Neural cell (in vitro differentiated cells): ENCODE data around the gene LHFPL6. TPM values are rescaled to one million over a fixed set of nuclear protein-coding genes. Genes with fewer than 3 reads are reported as not detected.

Experiments used
- H2AFZ ChIP-seq: fragments of 200-600, 300-800 bp; sonication (generic), shearing (Covaris generic); 2 replicates; pipeline ENCODE4 v1.6.0; 2014; ENCODE audit warnings: low read depth, mild to moderate bottlenecking, antibody characterized with exemption, low read length, moderate library complexity
- H3F3A ChIP-seq: fragments of 200-600 bp; shearing (Covaris generic); 2 replicates; pipeline ENCODE4 v1.6.1; 2016; ENCODE audit warnings: mild to moderate bottlenecking, moderate library complexity, mixed read lengths, antibody characterized with exemption, low read length; ENCODE audit not compliant: insufficient read depth, poor library complexity, severe bottlenecking
- H3K27ac ChIP-seq: fragments of 200-600, 300-800 bp; sonication (generic), shearing (Covaris generic); 2 replicates; pipeline ENCODE4 v1.5.1; 2014; ENCODE audit warnings: mild to moderate bottlenecking, low read length, moderate library complexity
- H3K27me3 ChIP-seq: fragments of 300-800, 200-600 bp; sonication (generic), shearing (Covaris generic); 2 replicates; pipeline ENCODE4 v1.6.0; 2014; ENCODE audit warnings: mild to moderate bottlenecking, low read depth, low read length, moderate library complexity; ENCODE audit not compliant: insufficient read depth
- H3K36me3 ChIP-seq: fragments of 300-800, 200-600 bp; sonication (generic), shearing (Covaris generic); 2 replicates; pipeline ENCODE4 v1.5.1; 2014; ENCODE audit warnings: mild to moderate bottlenecking, antibody characterized with exemption, low read length, moderate library complexity; ENCODE audit not compliant: insufficient read depth
- H3K4me2 ChIP-seq: fragments of 300-800, 200-600 bp; sonication (generic), shearing (Covaris generic); 2 replicates; pipeline ENCODE4 v1.6.0; 2014; ENCODE audit warnings: mild to moderate bottlenecking, low read length
- H3K4me3 ChIP-seq: fragments of 300-800, 200-600 bp; sonication (generic), shearing (Covaris generic); 2 replicates; pipeline ENCODE4 v1.5.1; 2014; ENCODE audit warnings: mild to moderate bottlenecking, low read length, moderate library complexity
- H3K79me2 ChIP-seq: fragments of 200-600 bp; shearing (Covaris generic); replicated peaks from 2 replicates; pipeline ENCODE4 v1.6.0; 2014; ENCODE audit warnings: mild to moderate bottlenecking, low read length, moderate library complexity; ENCODE audit not compliant: insufficient read depth
- H3K9ac ChIP-seq: fragments of 300-800, 200-600 bp; sonication (generic), shearing (Covaris generic); 2 replicates; pipeline ENCODE4 v1.6.1; 2016; ENCODE audit warnings: mild to moderate bottlenecking, low read length, mixed read lengths
- H3K9me2 ChIP-seq: fragments of 200-600 bp; shearing (Covaris generic); 2 replicates; pipeline ENCODE4 v1.6.1; 2016; ENCODE audit warnings: mild to moderate bottlenecking, low read length, mixed read lengths; ENCODE audit not compliant: insufficient read depth
- H3K9me3 ChIP-seq: fragments of 200-600, 300-800 bp; sonication (generic), shearing (Covaris generic); 2 replicates; pipeline ENCODE4 v1.6.1; 2016; ENCODE audit warnings: mild to moderate bottlenecking, mixed run types, low read length, moderate library complexity, mixed read lengths
- H4K20me1 ChIP-seq: fragments of 200-600 bp; shearing (Covaris generic); 2 replicates; pipeline ENCODE4 v1.6.1; 2016; ENCODE audit warnings: mild to moderate bottlenecking, mixed run types; ENCODE audit not compliant: insufficient read depth
- CTCF ChIP-seq: fragments of 450-650 bp; IDR thresholded peaks from 2 replicates; pipeline ENCODE4 v1.5.1; 2014; ENCODE audit warnings: antibody characterized with exemption, mild to moderate bottlenecking, moderate library complexity; ENCODE audit not compliant: poor library complexity, severe bottlenecking
- EP300 ChIP-seq: fragments of 450-650 bp; conservative IDR thresholded peaks from 2 replicates; pipeline ENCODE4 v1.6.1; 2014; ENCODE audit warnings: antibody characterized with exemption, mild to moderate bottlenecking, moderate library complexity; ENCODE audit not compliant: poor library complexity, severe bottlenecking
- EZH2 ChIP-seq: fragments of 200-600, 300-800 bp; shearing (Covaris generic), sonication (generic); IDR thresholded peaks from 2 replicates; pipeline ENCODE4 v1.6.1; 2014; ENCODE audit warnings: antibody characterized with exemption, low read length, borderline replicate concordance, mild to moderate bottlenecking; ENCODE audit not compliant: insufficient read depth, poor library complexity, severe bottlenecking
- MXI1 ChIP-seq: fragments of 450-650 bp; conservative IDR thresholded peaks from 2 replicates; pipeline ENCODE4 v1.6.1; 2014; ENCODE audit warnings: antibody characterized with exemption, mild to moderate bottlenecking; ENCODE audit not compliant: poor library complexity, severe bottlenecking
- POLR2AphosphoS5 ChIP-seq: IDR thresholded peaks from 2 replicates; pipeline ENCODE4 v1.6.1; 2012
- RAD21 ChIP-seq: fragments of 450-650 bp; conservative IDR thresholded peaks from 2 replicates; pipeline ENCODE4 v1.6.1; 2014; ENCODE audit warnings: antibody characterized with exemption, mild to moderate bottlenecking, moderate library complexity
- REST ChIP-seq: IDR thresholded peaks from 2 replicates; pipeline ENCODE4 v1.6.1; 2012; ENCODE audit warnings: borderline replicate concordance
- SMC3 ChIP-seq: fragments of 450-650 bp; conservative IDR thresholded peaks from 2 replicates; pipeline ENCODE4 v1.6.1; 2014; ENCODE audit warnings: antibody characterized with exemption, mild to moderate bottlenecking, moderate library complexity; ENCODE audit not compliant: poor library complexity
- TAF1 ChIP-seq: IDR thresholded peaks from 2 replicates; pipeline ENCODE4 v1.6.1; 2012; ENCODE audit warnings: low read depth
- polyA plus RNA-seq: library from polyadenylated mRNA; depleted of rRNA; stranded (reverse); fragments of >200 nt; gene quantifications from 2 replicates; pipeline ENCODE4 v1.2.3, GENCODE V29; 2014

Gene LHFPL6
- polyA plus RNA-seq, 1 donor from 2014 or later = 36.3 TPM

- H3F3A ChIP-seq = no peaks in the 10 kb centered on the region
- no peak overlapping the region for H2AFZ ChIP-seq
- no peaks in the 10 kb centered on the region for H3K79me2 ChIP-seq
- no peak overlapping the region for H3K4me3 ChIP-seq
- no peak overlapping the region for H3K9ac ChIP-seq
- TF ChIP-seq EZH2 (no peak), RAD21 (no peak), REST (no peak), EP300 (no peak), CTCF (no peak), SMC3 (no peak), POLR2AphosphoS5 (no peak)
- no peak overlapping the region for H3K27ac ChIP-seq
- H3K9me2 ChIP-seq = no peaks in the 10 kb centered on the region
- no peaks in the 10 kb centered on the region for H3K36me3 ChIP-seq
- no peak overlapping the region for H3K4me2 ChIP-seq
- no peaks in the 10 kb centered on the region for H4K20me1 ChIP-seq
- no peaks in the 10 kb centered on the region for H3K27me3 ChIP-seq
- no peaks in the 10 kb centered on the region for H3K9me3 ChIP-seq
Measured at GRCh38 chr13:39310961-39311360, 292.0 kb downstream of the LHFPL6 start.

GRCh38 chr13:39306639-39307589 lies 296.1 kb downstream of the LHFPL6 start:
- no peaks in the 10 kb centered on the region for H3K9me3 ChIP-seq
- H3K79me2 ChIP-seq = no peaks in the 10 kb centered on the region
- TF ChIP-seq TAF1 = no peak
- no peak for TF ChIP-seq CTCF
- no peak for TF ChIP-seq REST
- no peak for TF ChIP-seq MXI1
- TF ChIP-seq RAD21 = no peak
- no peak for TF ChIP-seq SMC3
- H3K9me2 ChIP-seq = no peaks in the 10 kb centered on the region
- H3F3A ChIP-seq = no peaks in the 10 kb centered on the region
- no peak overlapping the region for H3K4me3 ChIP-seq
- no peak overlapping the region for H3K9ac ChIP-seq
- no peaks in the 10 kb centered on the region for H3K27me3 ChIP-seq
- no peak overlapping the region for H2AFZ ChIP-seq
- H3K27ac ChIP-seq = no peak overlapping the region
- no peak overlapping the region for H3K4me2 ChIP-seq
- H4K20me1 ChIP-seq = no peaks in the 10 kb centered on the region
- H3K36me3 ChIP-seq = no peaks in the 10 kb centered on the region
